SHP77 (cell line): Measurements from ENCODE around the gene JADE3.
A peak's percentile ranks its signal among the peaks of the same experiment; 100 is the strongest.
"Not testable (repeated sequence)": the region's sequence is repeated elsewhere in the genome, so short reads cannot be mapped to it uniquely, and the experiment has no call there.

Source experiments
- DNase-seq, 2 experiments: peaks; one replicate each; lab custom pipeline; 2025; lab: John Stamatoyannopoulos, UW

The JADE3 gene

GRCh38 chrX:46935295-46935694 is 23.1 kb downstream of the JADE3 start:
- no peak for DNase-seq

GRCh38 chrX:46938589-46938988 is 26.4 kb downstream of the JADE3 start:
- DNase-seq: no peak

GRCh38 chrX:46941341-46941740 is 29.1 kb downstream of the JADE3 start:
- DNase-seq: no peak

- no peak for DNase-seq
Observed at GRCh38 chrX:46953137-46953527, 40.9 kb downstream of the JADE3 start.

DNA sequence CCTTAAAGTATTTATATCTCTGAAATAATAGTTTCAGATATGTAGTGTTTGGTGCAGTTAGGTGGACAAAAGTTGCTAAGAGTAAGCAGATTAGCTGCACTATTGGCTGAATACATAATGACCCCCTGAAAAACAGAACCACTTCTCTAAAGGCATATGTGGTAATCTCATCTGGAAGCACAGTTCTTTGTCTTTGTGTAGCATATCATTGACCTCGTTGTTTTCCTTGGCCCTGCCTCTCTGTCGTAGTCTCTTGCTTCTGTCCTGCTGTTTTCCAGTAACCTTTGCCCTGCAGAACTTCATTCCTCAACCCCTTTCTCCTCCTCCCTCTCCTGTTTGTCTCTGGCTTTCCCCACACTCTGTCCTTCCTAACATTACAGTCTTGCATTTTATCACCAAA is 41.4 kb downstream of the JADE3 start:
- DNase-seq: no peak

- DNase-seq: no peak
Observed at GRCh38 chrX:46954716-46955115, 42.5 kb downstream of the JADE3 start.

- not testable (repeated sequence) for DNase-seq
Observed at GRCh38 chrX:46956589-46956988, 44.4 kb downstream of the JADE3 start.

DNA sequence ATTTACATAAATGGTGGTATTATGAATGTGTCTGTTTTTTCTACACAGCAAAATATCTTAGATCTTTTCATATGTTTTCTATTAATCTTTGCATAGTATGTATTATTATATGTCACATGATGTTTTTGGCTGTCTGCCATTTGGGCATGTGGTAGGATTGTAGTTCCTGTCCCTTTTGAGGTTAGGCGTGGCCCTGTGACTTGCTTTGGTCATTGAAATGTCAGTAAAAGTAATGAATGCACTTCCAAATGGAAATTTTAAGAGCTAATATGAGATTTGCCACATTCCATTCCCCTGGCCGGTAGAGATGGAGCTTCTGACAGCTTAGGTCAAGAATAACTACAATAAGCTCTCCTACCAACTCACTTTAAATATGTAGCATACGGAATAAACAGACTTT is 45.1 kb downstream of the JADE3 start:
- no peak for DNase-seq

GRCh38 chrX:46959101-46959500 is 46.9 kb downstream of the JADE3 start:
- DNase-seq: no peak

GRCh38 chrX:46959985-46960700 is 47.9 kb downstream of the JADE3 start:
- no peak for DNase-seq

DNA sequence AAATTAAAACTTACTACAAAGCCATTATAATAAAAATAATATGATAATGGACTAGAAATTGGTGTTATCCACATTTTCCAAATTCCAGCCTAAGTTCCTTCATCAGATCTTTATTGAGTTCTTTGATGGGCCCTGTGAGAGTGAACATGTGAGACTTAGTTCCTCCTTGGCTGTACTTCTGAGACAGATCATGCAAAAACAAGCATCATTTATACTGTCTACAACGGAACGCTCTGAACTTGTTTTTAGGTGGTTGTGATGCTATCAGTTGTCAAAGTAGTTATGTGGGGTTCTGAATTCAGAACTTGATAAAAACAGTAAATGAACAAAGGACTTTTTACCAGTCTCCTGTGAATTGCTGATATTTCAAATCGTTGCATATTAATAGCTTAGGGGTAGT is 48.9 kb downstream of the JADE3 start:
- no peak for DNase-seq

- no peak for DNase-seq
Observed at GRCh38 chrX:46961574-46962283, 49.5 kb downstream of the JADE3 start.

DNA sequence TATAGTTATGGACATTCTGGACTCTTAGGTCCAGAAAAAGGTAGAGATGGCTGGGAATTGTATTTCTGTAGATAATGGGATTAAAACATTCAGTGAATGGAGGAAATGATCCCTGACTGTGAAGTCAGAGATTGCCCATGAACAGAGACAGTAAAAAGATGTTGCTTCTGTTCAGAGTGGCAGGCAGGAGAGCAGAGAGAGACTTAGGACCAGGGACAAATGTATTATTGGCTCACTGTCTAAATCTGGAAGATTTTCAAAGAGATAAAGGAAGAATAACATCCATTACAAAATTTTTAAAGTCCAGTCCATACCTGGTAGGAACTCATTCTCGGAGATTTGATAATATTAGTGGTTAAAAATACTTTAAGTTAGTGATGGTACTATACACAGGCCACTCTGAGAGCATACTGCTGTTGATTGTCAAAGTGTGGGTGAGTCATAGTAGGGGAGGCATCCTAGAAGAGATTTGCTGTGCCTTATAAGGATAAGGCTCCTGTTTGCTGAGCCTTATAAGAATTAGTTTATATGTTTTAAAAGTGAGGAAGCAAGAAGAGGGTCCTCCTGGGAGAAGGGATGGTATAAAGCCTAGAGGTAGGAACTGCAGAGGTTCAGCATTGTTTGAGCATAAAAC is 53.0 kb downstream of the JADE3 start:
- no peak for DNase-seq

DNA sequence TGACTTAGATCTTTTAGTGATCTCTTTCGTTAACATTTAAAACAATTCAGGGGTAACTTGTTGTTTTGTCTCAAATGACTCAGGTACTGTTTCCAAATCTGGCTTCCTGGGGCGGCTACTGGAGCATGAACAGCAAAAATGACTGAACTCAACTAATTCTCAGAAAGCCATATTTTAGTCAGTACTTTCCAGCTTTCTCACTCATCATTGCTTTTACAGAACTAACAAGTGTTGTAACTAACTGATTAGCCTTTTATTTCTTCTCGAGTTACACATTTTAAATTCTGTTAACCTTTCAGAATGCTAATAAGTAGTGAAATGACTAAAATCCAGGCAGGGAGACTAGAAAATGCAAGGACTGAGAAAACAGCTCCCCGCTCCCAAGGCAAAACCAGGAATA is 55.3 kb downstream of the JADE3 start:
- DNase-seq: no peak

GRCh38 chrX:46977046-46977445 is 64.8 kb downstream of the JADE3 start:
- DNase-seq: not testable (repeated sequence)

DNA sequence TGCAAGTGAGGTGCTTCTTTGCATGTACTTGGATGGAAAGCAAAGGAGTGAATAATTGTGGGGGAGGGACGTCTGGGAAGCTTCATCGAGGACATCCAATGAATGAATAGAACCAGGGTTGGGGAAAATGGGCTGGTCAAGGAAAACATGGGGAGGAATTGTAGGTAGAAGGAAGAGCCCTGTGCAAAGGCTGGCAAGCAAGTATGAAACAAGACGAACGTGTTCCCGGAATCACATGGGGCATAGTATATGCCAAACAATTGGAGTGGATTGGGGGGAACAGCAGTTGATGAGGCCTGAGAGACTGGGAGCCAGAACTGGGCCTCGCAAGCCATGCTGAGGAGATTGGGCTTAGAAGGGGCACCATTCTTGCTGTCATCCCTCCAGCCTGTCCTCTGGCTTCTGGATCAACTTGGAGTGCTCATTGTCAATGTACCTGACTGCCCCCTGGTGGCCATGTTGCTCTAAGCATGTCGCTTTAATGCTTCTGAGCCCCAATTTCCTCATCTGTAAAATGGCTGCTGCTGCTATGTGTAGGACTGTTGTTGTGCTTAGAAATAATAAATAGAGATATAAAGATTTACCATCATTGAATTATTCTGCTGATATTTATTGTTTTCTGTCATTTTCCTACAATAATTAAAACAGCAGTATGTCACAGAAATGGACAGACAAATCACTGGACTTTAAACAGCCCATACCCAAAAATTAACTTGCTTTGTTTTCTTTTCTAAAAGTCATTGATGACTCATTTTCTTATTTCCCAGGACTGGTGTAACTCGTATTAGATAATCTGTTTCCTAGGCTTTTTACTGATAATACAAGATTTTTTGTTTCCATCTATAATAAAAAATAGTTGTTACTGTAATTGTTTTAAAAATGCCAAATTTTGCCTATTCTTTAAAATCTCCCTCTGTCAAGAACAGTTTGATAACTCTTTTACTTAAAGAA is 66.4 kb downstream of the JADE3 start:
- peak; percentile 2 to 46 for DNase-seq

DNA sequence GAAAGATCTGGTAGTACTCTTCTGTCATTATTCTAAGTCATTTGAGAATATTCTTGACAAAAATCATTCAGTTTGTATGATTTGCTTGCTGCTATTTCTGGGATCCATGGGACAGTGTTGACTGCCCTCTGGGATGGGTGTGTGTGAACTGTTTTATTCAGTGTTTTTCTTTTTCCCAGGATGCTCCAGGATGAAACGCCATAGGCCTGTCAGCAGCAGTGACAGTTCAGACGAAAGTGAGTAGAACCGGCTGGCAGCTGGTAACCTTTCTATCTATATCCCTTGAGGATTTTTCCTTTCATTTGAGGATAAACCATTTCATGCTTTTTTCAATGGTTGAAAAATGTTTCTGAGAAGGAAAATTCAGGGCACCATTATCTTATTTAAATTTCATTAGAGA is 72.5 kb downstream of the JADE3 start:
- no peak for DNase-seq

DNA sequence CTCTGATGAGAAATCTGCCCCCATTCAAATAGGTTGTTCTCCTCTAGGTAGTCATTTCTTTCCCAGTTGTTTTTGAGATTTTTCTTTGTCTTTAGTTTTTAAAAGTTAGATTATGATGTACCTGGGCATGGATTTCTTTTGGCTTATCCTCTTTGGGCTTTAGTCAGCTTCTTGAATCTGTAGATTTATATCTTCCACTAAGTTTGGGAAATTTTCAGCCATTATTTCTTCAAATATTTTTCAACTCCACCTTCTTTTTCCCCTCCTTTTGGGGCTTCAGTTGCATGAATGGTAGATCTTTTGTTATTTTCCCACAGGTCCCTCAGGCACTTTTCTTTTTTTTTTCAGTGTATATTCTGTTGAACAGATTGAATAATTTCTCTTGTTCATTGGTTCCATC is 77.3 kb downstream of the JADE3 start:
- no peak for DNase-seq

DNA sequence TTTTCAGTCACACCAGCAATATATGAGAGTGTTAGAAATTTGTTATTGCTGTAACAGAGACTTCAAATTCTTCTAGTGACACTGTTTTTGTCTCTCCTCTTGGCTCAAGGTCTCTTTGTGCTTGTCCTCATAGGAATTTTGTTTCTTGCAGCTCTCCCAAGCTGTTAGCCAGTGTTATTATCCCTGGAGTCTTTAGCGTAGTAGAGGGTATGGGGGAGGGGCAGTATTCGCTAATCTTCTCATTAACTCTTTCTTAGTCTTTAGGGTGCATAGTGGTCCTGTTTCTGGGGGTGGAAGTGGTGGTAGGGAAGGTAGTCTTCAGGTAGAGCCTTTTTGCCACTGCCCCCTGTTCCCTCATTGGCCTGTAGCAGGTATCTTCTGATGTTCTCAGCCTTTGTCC is 79.4 kb downstream of the JADE3 start:
- DNase-seq: no peak

- no peak for DNase-seq
Observed at GRCh38 chrX:46992070-46992469, 79.8 kb downstream of the JADE3 start.

- no peak for DNase-seq
Observed at GRCh38 chrX:46994096-46994495, 81.9 kb downstream of the JADE3 start.

- no peak for DNase-seq
Observed at GRCh38 chrX:47012131-47012530, 99.9 kb downstream of the JADE3 start.
